Activated T-cell treated with anti-CD3 and anti-CD28 coated beads for 4 hours (primary cell): ENCODE results near the gene KCNA5.

ENCODE experiments used
- DNase-seq: peaks from one replicate; pipeline ENCODE4 v3.0.0-alpha.2; 2020

Gene KCNA5

GRCh38 chr12:5043589-5044419 is at the start of gene KCNA5:
KCNA5 (plus strand) TSS chr12:5043879; CDS start chr12:5044148, 269 bp downstream.
- DNase-seq, result no peak

GRCh38 chr12:4994622-4995021 is 49.1 kb upstream of the KCNA5 start:
- no peak for DNase-seq

GRCh38 chr12:4996714-4997113 is 47.0 kb upstream of the KCNA5 start:
- no peak for DNase-seq

GRCh38 chr12:4997939-4998338 is 45.7 kb upstream of the KCNA5 start:
- no peak for DNase-seq

- no peak for DNase-seq
Observed at GRCh38 chr12:5000204-5000603, 43.5 kb upstream of the KCNA5 start.

- DNase-seq, result no peak
Observed at GRCh38 chr12:5000658-5001385, 42.9 kb upstream of the KCNA5 start.

- DNase-seq, result no peak
Observed at GRCh38 chr12:5003025-5003666, 40.5 kb upstream of the KCNA5 start.

GRCh38 chr12:5008661-5009060 is 35.0 kb upstream of the KCNA5 start:
- DNase-seq, result no peak

GRCh38 chr12:5010151-5010550 is 33.5 kb upstream of the KCNA5 start:
- DNase-seq, result no peak

GRCh38 chr12:5012337-5012736 is 31.3 kb upstream of the KCNA5 start:
- no peak for DNase-seq

GRCh38 chr12:5013266-5013730 is 30.4 kb upstream of the KCNA5 start:
- DNase-seq, result no peak

- DNase-seq, result no peak
Observed at GRCh38 chr12:5014269-5014668, 29.4 kb upstream of the KCNA5 start.

GRCh38 chr12:5015711-5016492 is 27.8 kb upstream of the KCNA5 start:
- no peak for DNase-seq

GRCh38 chr12:5016526-5016925 is 27.2 kb upstream of the KCNA5 start:
- no peak for DNase-seq

GRCh38 chr12:5017638-5018348 is 25.9 kb upstream of the KCNA5 start:
- DNase-seq, result no peak

- DNase-seq, result no peak
Observed at GRCh38 chr12:5018677-5019076, 25.0 kb upstream of the KCNA5 start.

- no peak for DNase-seq
Observed at GRCh38 chr12:5022025-5022424, 21.7 kb upstream of the KCNA5 start.

- DNase-seq, result no peak
Observed at GRCh38 chr12:5022465-5023061, 21.1 kb upstream of the KCNA5 start.

GRCh38 chr12:5023842-5024241 is 19.8 kb upstream of the KCNA5 start:
- DNase-seq, result no peak

- DNase-seq, result no peak
Observed at GRCh38 chr12:5026342-5026938, 17.2 kb upstream of the KCNA5 start.
